ENCODE measurements around the gene GPX4. TPM values are rescaled to one million over a fixed set of nuclear protein-coding genes. Genes with fewer than 3 reads are reported as not detected.

Gene GPX4
- total and polyA plus RNA-seq, 9 of the 15 experiments (the other 6 are each of a cell fraction or from before 2014, with no cell fraction given) = 61.4 to 661 (median 349) TPM

GRCh38 chr19:1103708-1104310 is at the start of gene GPX4 (continued):
- TF ChIP-seq ZNF609 (CRISPR knock-in tag; IDR thresholded peaks at IDR 0.05; ENCODE audit: borderline replicate concordance) (peak; percentile 50; the same call in 1 of the 2 replicates), ADNP (tag; IDR thresholded peaks at IDR 0.05) (no peak), ZBTB34 (CRISPR knock-in tag; IDR thresholded peaks at IDR 0.05) (no peak), NR2F6 (CRISPR knock-in tag; IDR thresholded peaks at IDR 0.05) (no peak), SMAD3 (CRISPR knock-in tag; conservative IDR thresholded peaks at IDR 0.05) (no peak), UBTF (IDR thresholded peaks at IDR 0.05; ENCODE audit: borderline replicate concordance in 1 of 2, low read depth in 2 of 2, low read length in 2 of 2) (peak in 1 of 2 experiments; percentile 78; a peak in 1 of 4 replicates), CGGBP1 (CRISPR knock-in tag; IDR thresholded peaks at IDR 0.05) (peak; percentile 45; the same call in 1 of the 2 replicates), CC2D1A (IDR thresholded peaks at IDR 0.05) (no peak), NR0B1 (IDR thresholded peaks at IDR 0.05; ENCODE audit: partially characterized antibody) (no peak), ZNF311 (CRISPR knock-in tag; IDR thresholded peaks at IDR 0.05) (no peak), ZBTB7A (IDR thresholded peaks at IDR 0.05; ENCODE audit: borderline replicate concordance, control insufficient read depth, low read depth, low read length) (peak; percentile 94), NR3C1 (CRISPR knock-in tag; IDR thresholded peaks at IDR 0.05) (no peak), ZBED1 (IDR thresholded peaks at IDR 0.05) (no peak), CBFA2T2 (conservative IDR thresholded peaks at IDR 0.05) (no peak), FOS (IDR thresholded peaks at IDR 0.05; ENCODE audit: extremely low read depth, insufficient read length) (peak; percentile 75), FOXP1 (CRISPR knock-in tag; IDR thresholded peaks at IDR 0.05) (no peak; the same call in 1 of the 2 replicates), ZSCAN29 (IDR thresholded peaks at IDR 0.05) (no peak)
